ENCODE results near the gene SRRM1. TPM values are rescaled to one million over a fixed set of nuclear protein-coding genes. Genes with fewer than 3 reads are reported as not detected.

Gene SRRM1
- total and polyA plus RNA-seq, 7 experiments from 2014 or later = 173 to 342 (median 246) TPM

GRCh38 chr1:24622218-24622617, 20.9 kb upstream of the SRRM1 start:
- no peaks in the 10 kb centered on the region for H3K9me3 ChIP-seq (ENCODE audit: control insufficient read depth in 2 of 3, low read length in 3 of 3)

GRCh38 chr1:24632832-24633175, 10.3 kb upstream of the SRRM1 start:
- intact Hi-C loops (cut with micrococcal nuclease) = no loop called here
- ATAC-seq = no peak

More at GRCh38 chr1:24622218-24622617, 20.9 kb upstream of the SRRM1 start:
- H3K9me3 Mint-ChIP-seq = peaks cover 0 to 5% (median 0%) of the 10 kb centered on the region in 11 donors
- H3K36me3 Mint-ChIP-seq = no peaks in the 10 kb centered on the region
- no peak overlapping the region for H3K4me3 ChIP-seq (ENCODE audit: low read length)
- H3K4me1 Mint-ChIP-seq = no peaks in the 10 kb centered on the region
- no peak overlapping the region for H3K4me3 Mint-ChIP-seq
- ChIA-PET POLR2A (no interaction called here), CTCF (interaction anchor here (0.8 kb wide), 1 partner anchor 1274 kb away, joined by 3 read pairs; no protein-coding TSS in a partner anchor)
- no peaks in the 10 kb centered on the region for H3K36me3 ChIP-seq (ENCODE audit: control insufficient read depth in 2 of 3, insufficient read depth in 3 of 3, low read length in 3 of 3)
- H3K27ac ChIP-seq (ENCODE audit: low read depth, low read length) = no peak overlapping the region
- ATAC-seq = no peak
- DNase-seq = no peak
- no peaks in the 10 kb centered on the region for H3K27me3 ChIP-seq (ENCODE audit: control insufficient read depth in 2 of 2, insufficient read depth in 2 of 2, low read length in 2 of 2)
- H3K27me3 Mint-ChIP-seq = peaks cover 0 to 42% (median 7%) of the 10 kb centered on the region in 5 donors
- H3K27ac Mint-ChIP-seq = peak overlapping the region in 2 of 9 donors; percentile 16 to 30
- intact Hi-C loops (cut with micrococcal nuclease) = no loop called here
- no peaks in the 10 kb centered on the region for H3K4me1 ChIP-seq (ENCODE audit: control insufficient read depth in 2 of 2, insufficient read depth in 2 of 2, low read length in 2 of 2)

GRCh38 chr1:24635195-24635843, 7.8 kb upstream of the SRRM1 start:
- peaks cover 4 to 21% (median 8%) of the 10 kb centered on the region in 5 donors for H3K27me3 Mint-ChIP-seq
- H3K4me3 Mint-ChIP-seq = no peak overlapping the region
- Histone ChIP-seq H3K27me3 (ENCODE audit: control insufficient read depth in 2 of 2, insufficient read depth in 2 of 2, low read length in 2 of 2) (no peaks in the 10 kb centered on the region), H3K27ac (ENCODE audit: low read depth, low read length) (no peak overlapping the region), H3K9me3 (ENCODE audit: control insufficient read depth in 2 of 3, low read length in 3 of 3) (no peaks in the 10 kb centered on the region), H3K4me1 (ENCODE audit: control insufficient read depth in 2 of 2, insufficient read depth in 2 of 2, low read length in 2 of 2) (no peaks in the 10 kb centered on the region), H3K4me3 (ENCODE audit: low read length) (no peak overlapping the region), H3K36me3 (ENCODE audit: control insufficient read depth in 2 of 3, insufficient read depth in 3 of 3, low read length in 3 of 3) (no peaks in the 10 kb centered on the region)
- intact Hi-C loops (cut with micrococcal nuclease) = loop anchor here (1.0 to 5.0 kb wide), 8 partner anchors 48 to 563 kb away; partner anchors contain the start of gene NIPAL3 (in 1 of the 2)
- H3K9me3 Mint-ChIP-seq = no peaks in the 10 kb centered on the region
- CTCF ChIA-PET = interaction anchor here (0.6 to 3.8 kb wide), 15 partner anchors 14 to 436 kb away, joined by 3 to 29 read pairs (median 4); no protein-coding TSS in a partner anchor
- ATAC-seq (peak; percentile 85), DNase-seq (peak in 7 of 9 donors; percentile 39 to 69 (median 62))
- H3K36me3 Mint-ChIP-seq = no peaks in the 10 kb centered on the region
- H3K27ac Mint-ChIP-seq = peak overlapping the region in 5 of 9 donors; percentile 0 to 77 (median 64)
- POLR2A ChIA-PET = no interaction called here
- peaks cover 2 to 14% (median 8%) of the 10 kb centered on the region in 7 donors for H3K4me1 Mint-ChIP-seq

More at GRCh38 chr1:24632832-24633175, 10.3 kb upstream of the SRRM1 start:
- H3K36me3 ChIP-seq (ENCODE audit: control insufficient read depth in 2 of 3, insufficient read depth in 3 of 3, low read length in 3 of 3) = no peaks in the 10 kb centered on the region
- no peak overlapping the region for H3K4me3 Mint-ChIP-seq
- ChIA-PET POLR2A (no interaction called here), CTCF (interaction anchor here (0.6 to 1.0 kb wide), 3 partner anchors 9 to 434 kb away, joined by 3 to 4 read pairs (median 3); no protein-coding TSS in a partner anchor)
- H3K36me3 Mint-ChIP-seq = no peaks in the 10 kb centered on the region
- no peak overlapping the region for H3K27ac ChIP-seq (ENCODE audit: low read depth, low read length)
- DNase-seq = no peak
- H3K9me3 ChIP-seq (ENCODE audit: control insufficient read depth in 2 of 3, low read length in 3 of 3) = no peaks in the 10 kb centered on the region
- peaks cover 4 to 31% (median 8%) of the 10 kb centered on the region in 5 donors for H3K27me3 Mint-ChIP-seq
- H3K27ac Mint-ChIP-seq = no peak overlapping the region
- no peaks in the 10 kb centered on the region for H3K4me1 ChIP-seq (ENCODE audit: control insufficient read depth in 2 of 2, insufficient read depth in 2 of 2, low read length in 2 of 2)
- no peaks in the 10 kb centered on the region for H3K27me3 ChIP-seq (ENCODE audit: control insufficient read depth in 2 of 2, insufficient read depth in 2 of 2, low read length in 2 of 2)
- H3K4me1 Mint-ChIP-seq = peaks cover 2 to 7% (median 4%) of the 10 kb centered on the region in 7 donors
- H3K9me3 Mint-ChIP-seq = no peaks in the 10 kb centered on the region
- no peak overlapping the region for H3K4me3 ChIP-seq (ENCODE audit: low read length)

GRCh38 chr1:24636661-24637357, 6.3 kb upstream of the SRRM1 start:
- H3K27me3 Mint-ChIP-seq = peaks cover 0 to 21% (median 4%) of the 10 kb centered on the region in 5 donors
- H3K9me3 Mint-ChIP-seq = no peaks in the 10 kb centered on the region
- H3K27ac Mint-ChIP-seq = peak overlapping the region in 1 of 9 donors; percentile 36
- no peak for ATAC-seq
- ChIA-PET CTCF (interaction anchor here (0.7 to 3.8 kb wide), 6 partner anchors 246 to 748 kb away, joined by 3 to 29 read pairs (median 5); no protein-coding TSS in a partner anchor), POLR2A (interaction anchor here (0.6 kb wide), 1 partner anchor 644 kb away, joined by 3 read pairs; no protein-coding TSS in a partner anchor)
- intact Hi-C loops (cut with micrococcal nuclease) = loop anchor here in 1 of 2 donors (5.0 kb wide), 1 partner anchor 565 kb away; no protein-coding TSS in a partner anchor
- Histone ChIP-seq H3K36me3 (ENCODE audit: control insufficient read depth in 2 of 3, insufficient read depth in 3 of 3, low read length in 3 of 3) (no peaks in the 10 kb centered on the region), H3K27ac (ENCODE audit: low read depth, low read length) (no peak overlapping the region), H3K9me3 (ENCODE audit: control insufficient read depth in 2 of 3, low read length in 3 of 3) (no peaks in the 10 kb centered on the region), H3K27me3 (ENCODE audit: control insufficient read depth in 2 of 2, insufficient read depth in 2 of 2, low read length in 2 of 2) (no peaks in the 10 kb centered on the region), H3K4me1 (ENCODE audit: control insufficient read depth in 2 of 2, insufficient read depth in 2 of 2, low read length in 2 of 2) (peaks cover 6 to 7% of the 10 kb centered on the region in 2 donors), H3K4me3 (ENCODE audit: low read length) (no peak overlapping the region)
- peaks cover 9 to 22% (median 16%) of the 10 kb centered on the region in 7 donors for H3K4me1 Mint-ChIP-seq
- H3K36me3 Mint-ChIP-seq = peaks cover 0 to 2% (median 0%) of the 10 kb centered on the region in 5 donors
- DNase-seq = no peak
- no peak overlapping the region for H3K4me3 Mint-ChIP-seq

- Histone ChIP-seq H3K4me1 (ENCODE audit: control insufficient read depth in 2 of 2, insufficient read depth in 2 of 2, low read length in 2 of 2) (peaks cover 10 to 11% of the 10 kb centered on the region in 2 donors), H3K36me3 (ENCODE audit: control insufficient read depth in 2 of 3, insufficient read depth in 3 of 3, low read length in 3 of 3) (peaks cover 0 to 6% (median 0%) of the 10 kb centered on the region in 3 experiments), H3K27me3 (ENCODE audit: control insufficient read depth in 2 of 2, insufficient read depth in 2 of 2, low read length in 2 of 2) (no peaks in the 10 kb centered on the region), H3K27ac (ENCODE audit: low read depth, low read length) (no peak overlapping the region), H3K9me3 (ENCODE audit: control insufficient read depth in 2 of 3, low read length in 3 of 3) (no peaks in the 10 kb centered on the region), H3K4me3 (ENCODE audit: low read length) (no peak overlapping the region)
- Mint-ChIP-seq H3K9me3 (no peaks in the 10 kb centered on the region), H3K4me3 (peak overlapping the region in 5 of 10 donors; percentile 7 to 95 (median 42)), H3K27ac (peak overlapping the region in 7 of 9 donors; percentile 1 to 100 (median 81)), H3K4me1 (peaks cover 9 to 30% (median 23%) of the 10 kb centered on the region in 7 donors), H3K36me3 (peaks cover 0 to 3% (median 0%) of the 10 kb centered on the region in 5 donors), H3K27me3 (peaks cover 0 to 17% (median 0%) of the 10 kb centered on the region in 5 donors)
- ChIA-PET CTCF (interaction anchor here (1.0 to 3.1 kb wide), 3 partner anchors 52 to 440 kb away, joined by 3 to 14 read pairs (median 4); partner anchors contain the start of gene NIPAL3), POLR2A (interaction anchor here (0.7 kb wide), 1 partner anchor 430 kb away, joined by 4 read pairs; no protein-coding TSS in a partner anchor)
- ATAC-seq = no peak
- no peak for DNase-seq
- intact Hi-C loops (cut with micrococcal nuclease) = loop anchor here in 1 of 2 donors (5.0 kb wide), 1 partner anchor 567 kb away; no protein-coding TSS in a partner anchor
Measured at GRCh38 chr1:24639094-24639493, 4.0 kb upstream of the SRRM1 start.

- Histone ChIP-seq H3K4me1 (ENCODE audit: control insufficient read depth in 2 of 2, insufficient read depth in 2 of 2, low read length in 2 of 2) (peaks cover 18 to 19% of the 10 kb centered on the region in 2 donors), H3K9me3 (ENCODE audit: control insufficient read depth in 2 of 3, low read length in 3 of 3) (no peaks in the 10 kb centered on the region), H3K36me3 (ENCODE audit: control insufficient read depth in 2 of 3, insufficient read depth in 3 of 3, low read length in 3 of 3) (peaks cover 0 to 6% (median 0%) of the 10 kb centered on the region in 3 experiments), H3K27ac (ENCODE audit: low read depth, low read length) (no peak overlapping the region), H3K27me3 (ENCODE audit: control insufficient read depth in 2 of 2, insufficient read depth in 2 of 2, low read length in 2 of 2) (no peaks in the 10 kb centered on the region), H3K4me3 (ENCODE audit: low read length) (no peak overlapping the region)
- no peaks in the 10 kb centered on the region for H3K9me3 Mint-ChIP-seq
- H3K27me3 Mint-ChIP-seq = peaks cover 0 to 17% (median 0%) of the 10 kb centered on the region in 5 donors
- ChIA-PET CTCF (interaction anchor here (3.1 kb wide), 1 partner anchor 441 kb away, joined by 14 read pairs; no protein-coding TSS in a partner anchor), POLR2A (no interaction called here)
- peaks cover 0 to 5% (median 0%) of the 10 kb centered on the region in 5 donors for H3K36me3 Mint-ChIP-seq
- ATAC-seq (no peak), DNase-seq (no peak)
- peaks cover 15 to 38% (median 31%) of the 10 kb centered on the region in 7 donors for H3K4me1 Mint-ChIP-seq
- intact Hi-C loops (cut with micrococcal nuclease) = loop anchor here (5.0 to 10.0 kb wide), 10 partner anchors 53 to 1295 kb away; partner anchors contain the start of genes HNRNPR (in 1 of the 2), RPL11 (in 1 of the 2), SRSF10 (in 1 of the 2) and TMEM50A (in 1 of the 2)
- peak overlapping the region in 5 of 10 donors; percentile 1 to 95 (median 7) for H3K4me3 Mint-ChIP-seq
- H3K27ac Mint-ChIP-seq = peak overlapping the region in 7 of 9 donors; percentile 71 to 100 (median 98)
Measured at GRCh38 chr1:24639881-24640280, 3.2 kb upstream of the SRRM1 start.
